Pancreas (tissue), 10 donors: Measurements from ENCODE around the gene CDS2. TPM values are rescaled to one million over a fixed set of nuclear protein-coding genes. Genes with fewer than 3 reads are reported as not detected.

Experiments
- ATAC-seq, 4 donors: fragments of 200-7000 bp; cut with Tn5 transposase; one replicate each; pipeline versions ENCODE4 v1.8.0 to v1.9.1; 2020; ENCODE audit warnings: mild to moderate bottlenecking in 4 of 4, moderate library complexity in 4 of 4
- DNase-seq, 6 donors: peaks; one replicate each; pipeline ENCODE4 v3.0.0-alpha.2; 2020
- FAIRE-seq: peaks from 2 replicates; lab custom pipeline; 2012; peaks lifted over from hg19 to GRCh38; lab: Jason Lieb, UNC
- H3K27ac ChIP-seq, 4 donors: fragments of 200-600 bp; sonication (generic); 1 replicate in 3 of 4; 2 replicates in 1 of 4; pipeline versions ENCODE4 v1.5.0 to v1.8.0; 2020
- H3K27me3 ChIP-seq, 4 donors: fragments of 200-600 bp; one replicate each; pipeline ENCODE4 v1.8.0; 2021
- H3K36me3 ChIP-seq, 3 donors: fragments of 200-600 bp; sonication (generic) in 1 of 3; one replicate each; pipeline versions ENCODE4 v1.5.0 to v1.8.0; 2020 to 2021
- H3K4me1 ChIP-seq, 3 donors: fragments of 200-600 bp; one replicate each; pipeline ENCODE4 v1.8.0; 2021
- H3K4me3 ChIP-seq, 4 donors: fragments of 200-600 bp; sonication (generic) in 2 of 4; one replicate each; pipeline versions ENCODE4 v1.5.0 to v1.8.0; 2020 to 2021
- H3K9me3 ChIP-seq, 4 donors: fragments of 200-600 bp; one replicate each; pipeline ENCODE4 v1.8.0; 2021
- WGBS, 2 donors: extraction: QIAGEN DNeasy Blood & Tissue Kit; methylation state at CpG; one replicate each; pipeline ENCODE4 v1.1.7; 2013; 5-methylcytosine and 5-hydroxymethylcytosine counted together
- intact Hi-C, 3 donors: fragments of 100-400 bp; cut with DNase I; formaldehyde crosslinking; loops; one replicate each; pipeline versions ENCODE4 v1.11.1 to v1.14.2; 2022
- polyA plus RNA-seq, 2 donors: library from polyadenylated mRNA; stranded (reverse); fragments of 200-250 nt; gene quantifications; one replicate each; pipeline ENCODE4 v1.2.3, GENCODE V29; 2013
- total RNA-seq, 6 donors: library from RNA; stranded (reverse); fragmentation: NEBNext Ultra II Directional in 4 of 6; extraction: Animal tissue kit (Norgen Biotek cat#: 25700) in 4 of 6; gene quantifications; one replicate each; pipeline versions ENCODE4 v1.2.1 to v1.2.4, GENCODE V29; 2021 to 2023
- TF ChIP-seq, protein P1 (sequence below), 4 donors: fragments of 200-600 bp; sonication (generic) in 3 of 4; IDR thresholded peaks; one replicate each; pipeline versions ENCODE4 v1.5.0 to v1.8.0; 2021; ENCODE audit warnings: antibody characterized with exemption in 4 of 4
- donor health status: healthy with polysubstance abuse.
- donor health status: DM: no; HTN: no; CAD: no; lungs with moderate emphysema.
- donor health status: DM: no; HTN: no; CAD: no.
- donor health status: control.
- donor health status: control.
- donor health status: Bipolar disorder and iron deficiency.
- donor health status: DM: yes; HTN: yes; CAD: no.
- donor health status: DM: no; HTN: no; CAD: no.
- donor health status: DM: no; HTN: no; CAD: no.
- donor health status: DM: yes; HTN: yes; CAD: no.

CDS2 gene
- total and polyA plus RNA-seq, 8 donors: 4.6 to 27.1 (median 14.6) TPM

DNA sequence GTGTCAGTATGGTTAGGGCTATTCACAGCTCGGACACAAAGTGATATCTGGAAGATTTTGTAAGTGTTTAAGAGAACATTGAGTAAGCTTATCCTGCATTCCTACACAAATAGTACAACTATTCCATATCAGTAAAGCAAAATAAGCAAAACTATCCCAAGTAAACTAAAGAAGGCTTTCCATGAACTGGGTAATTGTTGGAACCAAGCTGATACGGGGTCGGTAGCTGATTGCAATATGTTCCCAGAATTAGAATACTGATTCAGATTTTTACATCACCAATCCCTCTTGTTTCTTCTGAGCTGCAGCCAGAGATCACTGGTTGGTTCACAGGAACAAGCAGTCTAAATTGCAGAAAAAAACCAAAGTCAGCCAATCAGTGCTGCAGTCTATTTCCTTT is 54.1 kb downstream of the CDS2 start:
- Histone ChIP-seq H3K4me3 (no peak overlapping the region), H3K4me1 (no peaks in the 10 kb centered on the region), H3K27me3 (no peaks in the 10 kb centered on the region), H3K9me3 (no peaks in the 10 kb centered on the region), H3K36me3 (peaks cover 0 to 14% (median 0%) of the 10 kb centered on the region in 3 donors), H3K27ac (no peak overlapping the region)
- intact Hi-C loops: no loop called here
- TF ChIP-seq, protein P1, sequence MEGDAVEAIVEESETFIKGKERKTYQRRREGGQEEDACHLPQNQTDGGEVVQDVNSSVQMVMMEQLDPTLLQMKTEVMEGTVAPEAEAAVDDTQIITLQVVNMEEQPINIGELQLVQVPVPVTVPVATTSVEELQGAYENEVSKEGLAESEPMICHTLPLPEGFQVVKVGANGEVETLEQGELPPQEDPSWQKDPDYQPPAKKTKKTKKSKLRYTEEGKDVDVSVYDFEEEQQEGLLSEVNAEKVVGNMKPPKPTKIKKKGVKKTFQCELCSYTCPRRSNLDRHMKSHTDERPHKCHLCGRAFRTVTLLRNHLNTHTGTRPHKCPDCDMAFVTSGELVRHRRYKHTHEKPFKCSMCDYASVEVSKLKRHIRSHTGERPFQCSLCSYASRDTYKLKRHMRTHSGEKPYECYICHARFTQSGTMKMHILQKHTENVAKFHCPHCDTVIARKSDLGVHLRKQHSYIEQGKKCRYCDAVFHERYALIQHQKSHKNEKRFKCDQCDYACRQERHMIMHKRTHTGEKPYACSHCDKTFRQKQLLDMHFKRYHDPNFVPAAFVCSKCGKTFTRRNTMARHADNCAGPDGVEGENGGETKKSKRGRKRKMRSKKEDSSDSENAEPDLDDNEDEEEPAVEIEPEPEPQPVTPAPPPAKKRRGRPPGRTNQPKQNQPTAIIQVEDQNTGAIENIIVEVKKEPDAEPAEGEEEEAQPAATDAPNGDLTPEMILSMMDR (IDR thresholded peaks at IDR 0.05): no peak
- no peak for DNase-seq
- no peak for ATAC-seq
- FAIRE-seq: no peak
- 84 to 87% methylated on average over 3 of the region's 3 CpGs for WGBS, 2 donors

DNA sequence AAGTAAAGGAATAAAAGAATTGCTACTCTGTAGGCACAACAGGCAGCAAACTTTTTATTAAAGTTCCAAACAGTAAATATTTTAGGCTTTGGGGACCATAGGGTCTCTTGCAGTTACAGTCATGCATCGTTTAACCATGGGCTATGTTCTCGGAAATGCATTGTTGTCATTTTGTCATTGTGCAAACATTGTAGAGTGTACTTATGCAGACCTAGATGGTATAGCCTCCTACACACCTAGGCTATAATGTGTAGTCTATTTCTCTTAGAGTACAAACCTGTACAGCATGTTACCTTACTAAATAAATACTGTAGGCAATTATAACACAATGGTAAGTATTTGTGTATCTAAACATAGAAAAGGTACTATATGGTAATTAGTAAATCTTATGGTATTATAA is 54.7 kb downstream of the CDS2 start:
- H3K36me3 ChIP-seq: peaks cover 0 to 19% (median 0%) of the 10 kb centered on the region in 3 donors
- FAIRE-seq: no peak

DNA sequence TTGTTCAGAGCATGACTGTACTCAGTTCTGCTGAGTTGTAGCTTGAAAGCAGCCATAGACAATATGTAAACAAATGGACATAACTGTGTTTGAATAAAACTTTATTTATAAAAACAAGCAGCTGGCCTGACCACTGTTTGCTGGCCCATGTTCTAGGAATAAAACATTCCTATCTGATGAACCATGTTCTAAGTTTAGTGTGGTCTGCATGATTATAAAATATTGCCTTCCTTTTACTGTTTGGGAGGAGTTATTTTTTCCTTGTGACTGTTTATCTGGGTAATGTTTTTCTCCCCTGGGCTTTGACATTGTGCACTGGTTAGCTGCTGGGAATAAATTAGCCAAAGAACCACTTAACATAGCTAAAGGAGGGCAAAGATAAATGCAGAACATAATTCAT is 55.1 kb downstream of the CDS2 start:
- no peak for ATAC-seq
- no peaks in the 10 kb centered on the region for H3K27me3 ChIP-seq
- H3K9me3 ChIP-seq: no peaks in the 10 kb centered on the region
- TF ChIP-seq, protein P1 (IDR thresholded peaks at IDR 0.05): no peak
- H3K36me3 ChIP-seq: peaks cover 0 to 23% (median 0%) of the 10 kb centered on the region in 3 donors
- no peak overlapping the region for H3K4me3 ChIP-seq
- H3K27ac ChIP-seq: no peak overlapping the region
- no peaks in the 10 kb centered on the region for H3K4me1 ChIP-seq
- DNase-seq: no peak
- intact Hi-C loops: no loop called here
- FAIRE-seq: no peak

More for the DNA sequence above, 54.7 kb downstream of the CDS2 start:
- no peaks in the 10 kb centered on the region for H3K4me1 ChIP-seq
- DNase-seq: no peak
- TF ChIP-seq, protein P1 (IDR thresholded peaks at IDR 0.05): no peak
- H3K27ac ChIP-seq: no peak overlapping the region
- H3K27me3 ChIP-seq: no peaks in the 10 kb centered on the region
- ATAC-seq: no peak
- intact Hi-C loops: no loop called here
- H3K9me3 ChIP-seq: no peaks in the 10 kb centered on the region
- WGBS, 2 donors: 73% methylated on average over 2 of the region's 2 CpGs
- H3K4me3 ChIP-seq: no peak overlapping the region

DNA sequence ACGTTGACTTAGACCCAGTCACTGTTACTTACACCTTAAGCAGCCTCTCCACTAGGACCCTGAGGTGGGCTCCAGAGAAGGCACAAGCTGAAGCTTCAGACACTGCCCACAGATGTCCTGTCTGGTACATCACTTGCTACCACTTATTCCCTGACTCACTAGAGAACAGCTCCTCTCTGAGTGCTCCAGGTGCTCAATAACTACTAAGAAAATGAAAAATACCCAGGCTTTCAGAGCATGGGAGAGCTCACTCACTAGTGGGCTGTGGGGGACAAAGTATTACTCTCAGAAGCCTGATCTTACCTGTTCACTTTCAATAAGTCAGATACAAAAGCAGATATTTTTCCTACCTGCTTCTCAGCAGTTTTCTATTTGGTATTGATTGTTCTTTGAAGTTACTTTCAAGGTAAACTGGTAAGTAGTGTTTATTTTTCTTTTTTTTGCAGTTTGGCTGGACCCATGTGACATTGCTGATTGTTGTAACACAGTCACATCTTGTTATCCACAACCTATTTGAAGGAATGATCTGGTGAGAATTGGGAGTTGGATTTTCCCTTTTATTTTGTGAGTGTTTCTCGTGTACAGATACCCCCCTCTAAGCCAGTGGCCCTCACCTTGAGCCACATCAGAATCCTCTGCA is 55.9 kb downstream of the CDS2 start:
- DNase-seq: no peak
- no peak for ATAC-seq
- no peak overlapping the region for H3K27ac ChIP-seq
- H3K9me3 ChIP-seq: no peaks in the 10 kb centered on the region
- FAIRE-seq: no peak
- no peak overlapping the region for H3K4me3 ChIP-seq
- TF ChIP-seq, protein P1 (IDR thresholded peaks at IDR 0.05): no peak
- peaks cover 0 to 30% (median 0%) of the 10 kb centered on the region in 3 donors for H3K36me3 ChIP-seq
- no peaks in the 10 kb centered on the region for H3K4me1 ChIP-seq
- WGBS, 2 donors: 85 to 87% methylated on average over 2 of the region's 2 CpGs
- intact Hi-C loops: no loop called here
- no peaks in the 10 kb centered on the region for H3K27me3 ChIP-seq

DNA sequence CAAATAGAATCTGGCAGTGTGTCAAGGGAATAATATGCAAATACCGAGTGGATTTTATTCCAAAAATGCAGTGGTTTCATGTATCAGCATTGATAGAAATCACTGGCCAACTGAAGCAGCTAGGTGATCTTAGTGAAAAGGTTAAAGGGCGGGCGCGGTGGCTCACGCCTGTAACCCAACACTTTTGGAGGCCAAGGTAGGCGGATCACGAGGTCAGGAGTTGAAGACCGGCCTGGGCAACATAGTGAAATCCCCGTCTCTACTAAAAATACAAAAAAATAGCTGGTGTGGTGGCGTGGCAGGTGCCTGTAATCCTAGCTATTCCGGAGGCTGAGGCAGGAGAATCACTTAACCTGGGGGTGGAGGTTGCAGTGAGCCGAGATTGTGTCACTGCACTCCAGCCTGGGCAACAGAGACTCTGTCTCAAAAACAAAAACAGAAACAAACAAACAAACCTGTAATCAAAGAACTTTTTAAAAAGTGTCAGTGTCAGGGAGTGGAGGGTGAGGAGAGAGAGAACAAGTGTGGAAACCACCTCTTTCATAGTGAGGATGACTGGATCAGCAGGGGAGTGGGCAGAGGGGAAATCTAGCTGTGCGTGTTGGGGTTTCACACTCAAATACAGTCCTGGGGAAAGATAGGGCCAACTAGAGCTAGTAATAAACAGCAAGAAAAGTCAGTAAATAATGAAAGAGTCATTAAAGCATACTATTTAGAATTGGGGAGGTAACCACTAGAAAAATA is 57.1 kb downstream of the CDS2 start:
- no peaks in the 10 kb centered on the region for H3K9me3 ChIP-seq
- H3K36me3 ChIP-seq: peaks cover 0 to 25% (median 0%) of the 10 kb centered on the region in 3 donors
- H3K27me3 ChIP-seq: no peaks in the 10 kb centered on the region
- 84 to 85% methylated on average over 13 of the region's 13 CpGs for WGBS, 2 donors
- no peak overlapping the region for H3K4me3 ChIP-seq
- intact Hi-C loops: no loop called here
- H3K27ac ChIP-seq: no peak overlapping the region
- no peak for DNase-seq
- FAIRE-seq: no peak
- no peaks in the 10 kb centered on the region for H3K4me1 ChIP-seq
- TF ChIP-seq, protein P1 (IDR thresholded peaks at IDR 0.05): no peak
- no peak for ATAC-seq
